GM18870 (cell line): ENCODE data around the gene XXYLT1.

ENCODE experiments used
- ATAC-seq: cut with Tn5 transposase; IDR thresholded peaks from one replicate; pipeline ENCODE4 v1.9.1; 2021; ENCODE audit warnings: moderate library complexity; ENCODE audit not compliant: unreplicated experiment

XXYLT1 gene

DNA sequence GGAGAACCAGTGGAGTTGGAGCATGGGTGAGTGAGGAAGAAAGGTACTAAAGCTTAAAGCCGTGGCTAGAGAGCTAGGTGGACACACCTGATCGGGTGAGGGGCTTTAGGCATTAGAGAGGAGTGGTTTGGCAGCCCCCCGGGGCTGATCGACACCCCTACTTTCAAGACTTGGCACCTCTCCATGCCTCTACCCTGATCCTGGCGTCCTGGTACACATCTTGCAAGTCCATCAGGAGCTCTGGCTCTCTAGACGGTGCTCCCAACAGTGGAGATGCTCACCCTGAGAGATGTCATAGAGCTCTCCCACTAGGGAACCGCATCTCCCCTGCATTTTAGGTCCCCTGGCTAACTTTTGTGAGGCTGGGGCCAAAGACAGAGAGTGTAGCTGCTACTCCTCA is 98.1 kb downstream of the XXYLT1 start:
- no peak for ATAC-seq

DNA sequence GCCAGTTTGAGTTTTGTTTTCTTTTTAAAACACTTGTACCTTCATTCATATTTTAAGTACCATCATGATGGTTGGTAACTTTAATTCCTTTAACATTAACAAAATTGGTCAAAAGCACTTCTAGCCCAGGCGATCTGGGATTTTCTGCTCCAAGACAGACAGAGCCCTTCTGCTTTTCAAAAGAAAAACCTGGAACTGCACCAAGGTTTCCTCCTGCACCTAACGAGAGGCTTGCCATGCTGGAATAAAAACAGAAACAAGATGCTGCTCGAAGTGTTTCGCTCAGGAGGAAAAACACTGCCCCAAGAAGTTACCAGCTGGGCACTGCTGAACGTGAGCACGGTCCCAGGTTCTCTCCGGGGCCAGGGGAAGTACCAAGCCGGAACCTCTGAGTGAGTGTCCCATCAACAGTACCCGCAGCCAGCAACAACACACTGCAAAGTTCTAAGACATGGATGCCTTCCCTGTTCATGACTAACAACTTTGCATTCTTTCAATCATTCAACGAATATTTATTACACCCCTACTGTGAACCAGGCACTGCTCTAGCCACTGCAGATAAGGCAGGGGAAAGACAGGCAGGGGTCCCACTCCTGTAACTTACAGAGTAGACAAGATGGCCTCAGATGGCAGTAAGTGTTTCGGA is 98.8 kb downstream of the XXYLT1 start:
- no peak for ATAC-seq

- ATAC-seq, result no peak
Measured at GRCh38 chr3:195171093-195171873, 99.7 kb downstream of the XXYLT1 start.

DNA sequence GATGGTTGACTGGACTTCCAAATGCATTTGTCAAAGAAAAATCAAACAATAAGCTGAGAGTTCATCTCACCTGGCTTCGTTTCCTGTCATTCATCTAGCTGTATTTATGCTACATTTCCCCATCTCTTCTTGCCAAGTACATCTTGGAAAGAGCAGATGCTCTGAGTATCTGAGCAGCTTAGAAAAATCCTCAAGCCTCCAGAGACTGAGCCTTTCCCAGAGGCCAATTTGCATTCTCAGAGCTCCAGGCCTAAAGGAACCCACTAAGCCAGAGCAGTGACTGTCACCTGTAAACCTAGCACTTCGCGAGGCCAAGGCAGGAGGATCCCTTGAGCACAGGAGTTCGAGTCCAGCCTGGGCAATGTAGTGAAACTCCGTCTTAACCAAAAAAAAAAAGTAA is 100.5 kb downstream of the XXYLT1 start:
- ATAC-seq, result no peak

DNA sequence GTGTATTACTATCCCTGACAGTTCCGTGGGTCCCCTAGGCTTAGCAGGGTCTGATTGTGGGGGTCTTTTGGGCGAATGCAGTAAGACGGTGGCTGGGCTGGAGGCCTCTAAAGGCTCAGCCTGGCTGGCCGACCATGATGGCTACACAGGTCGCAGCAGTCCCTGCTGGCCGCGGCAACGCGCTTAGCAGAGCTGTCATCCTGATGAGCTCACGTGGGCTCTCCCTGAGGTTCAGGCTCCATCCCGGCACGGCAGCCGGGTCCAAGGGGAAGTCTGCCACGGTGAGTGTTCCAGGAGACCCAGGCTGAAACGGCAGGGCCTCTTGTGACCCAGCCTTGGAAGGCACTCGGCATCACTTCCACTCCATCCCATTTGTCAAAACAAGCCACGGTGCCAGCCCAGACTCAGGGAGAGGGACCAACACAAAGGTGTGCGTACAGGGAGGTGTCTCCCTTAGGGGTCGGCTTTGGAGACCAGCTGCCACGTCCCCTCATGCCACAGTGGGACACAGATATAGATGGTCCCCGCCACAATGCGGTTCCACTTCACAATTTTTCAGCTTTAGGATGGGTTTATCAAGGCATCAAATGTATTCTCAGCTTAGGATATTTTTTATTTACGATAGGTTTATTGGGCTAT is 101.8 kb downstream of the XXYLT1 start:
- ATAC-seq, result no peak

GRCh38 chr3:195168009-195168762 is 102.8 kb downstream of the XXYLT1 start:
- no peak for ATAC-seq

DNA sequence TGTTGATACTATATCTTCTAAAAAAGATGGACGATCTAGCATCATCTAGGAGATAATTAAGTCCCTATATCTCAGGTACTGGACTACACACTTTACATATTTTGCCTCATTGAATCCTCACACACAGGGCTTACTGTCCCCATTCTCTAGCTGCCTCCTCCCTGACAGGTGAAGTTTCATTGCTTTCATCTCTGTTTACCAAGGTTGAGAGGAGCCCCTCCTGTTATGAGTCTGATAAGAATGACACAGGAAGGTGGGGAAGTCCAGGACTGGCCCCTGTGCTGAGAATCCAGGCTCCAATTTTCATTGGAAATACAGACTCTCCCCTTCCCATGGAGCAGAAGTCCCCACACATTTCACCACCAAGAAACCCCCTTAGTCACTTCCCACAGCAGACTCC is 105.2 kb downstream of the XXYLT1 start:
- no peak for ATAC-seq

GRCh38 chr3:195165265-195165609 is 105.7 kb downstream of the XXYLT1 start:
- no peak for ATAC-seq

DNA sequence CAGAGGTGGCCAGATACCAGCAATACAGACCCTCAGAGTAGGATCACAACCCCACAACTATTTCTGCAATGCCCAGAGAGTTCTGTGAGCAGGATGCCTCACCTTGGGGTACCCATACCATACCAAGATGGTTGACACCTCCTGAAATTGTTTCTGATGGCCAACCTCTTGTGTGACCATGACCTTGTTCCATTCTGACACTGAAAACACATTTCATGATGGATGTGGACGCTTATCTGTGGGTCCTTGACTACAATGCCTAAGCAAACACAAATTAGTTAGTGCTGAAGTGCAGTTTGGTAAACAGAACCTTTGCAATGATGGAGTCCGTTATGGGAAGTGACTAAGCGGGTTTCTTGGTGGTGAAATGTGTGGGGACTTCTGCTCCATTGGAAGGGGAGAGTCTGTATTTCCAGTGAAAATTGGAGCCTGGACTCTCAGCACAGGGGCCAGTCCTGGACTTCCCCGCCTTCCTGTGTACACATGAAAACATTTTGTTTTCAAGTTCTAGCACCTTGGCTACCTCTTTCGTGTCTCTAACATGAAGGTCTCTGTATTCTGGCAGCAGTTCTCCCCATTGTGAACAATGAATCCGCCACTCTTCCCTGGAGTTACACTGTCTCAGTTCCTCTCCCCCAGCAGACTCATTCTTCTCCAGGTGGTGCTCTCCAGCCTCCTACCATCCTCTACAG is 106.2 kb downstream of the XXYLT1 start:
- ATAC-seq, result no peak

DNA sequence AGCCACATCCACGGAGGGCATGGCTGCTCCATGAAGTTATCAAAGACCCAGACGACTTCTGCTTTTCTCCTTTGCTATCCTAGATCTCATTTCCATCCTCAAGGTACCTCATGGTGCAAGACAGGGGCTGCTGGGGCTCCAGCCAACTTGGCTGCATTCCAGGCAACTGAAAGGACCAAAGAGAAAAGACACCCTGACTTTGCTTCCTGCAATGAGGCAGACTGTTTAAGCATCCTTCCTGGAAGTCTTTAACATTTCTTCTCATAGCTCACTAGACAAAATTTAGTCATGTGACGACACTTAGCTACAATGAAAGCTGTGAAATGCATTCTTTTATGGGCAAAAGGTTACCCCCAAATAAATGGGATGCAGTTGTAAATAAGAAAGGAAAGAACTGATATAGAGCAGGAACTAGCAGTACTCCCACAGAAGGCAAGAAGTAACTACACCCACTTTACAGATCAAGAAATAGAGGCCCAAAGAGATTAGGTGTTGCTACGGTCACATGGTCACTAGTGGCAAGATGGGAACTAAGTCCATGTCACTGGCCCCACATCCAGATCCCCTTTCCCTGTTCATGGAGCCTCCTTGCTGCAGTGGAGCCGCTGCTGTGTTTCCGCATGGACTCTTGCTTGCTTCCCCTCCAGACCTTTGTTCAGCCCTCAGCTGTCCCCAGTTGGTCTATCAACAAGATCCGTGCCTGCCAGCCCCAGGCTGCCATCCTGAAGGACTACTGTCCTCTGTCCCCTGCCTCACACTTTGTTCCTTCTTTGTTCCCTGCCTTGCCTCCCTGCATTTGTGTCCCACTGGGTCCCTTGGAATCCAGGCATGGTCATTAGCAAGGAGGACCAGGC is 107.0 kb downstream of the XXYLT1 start:
- ATAC-seq, result no peak

DNA sequence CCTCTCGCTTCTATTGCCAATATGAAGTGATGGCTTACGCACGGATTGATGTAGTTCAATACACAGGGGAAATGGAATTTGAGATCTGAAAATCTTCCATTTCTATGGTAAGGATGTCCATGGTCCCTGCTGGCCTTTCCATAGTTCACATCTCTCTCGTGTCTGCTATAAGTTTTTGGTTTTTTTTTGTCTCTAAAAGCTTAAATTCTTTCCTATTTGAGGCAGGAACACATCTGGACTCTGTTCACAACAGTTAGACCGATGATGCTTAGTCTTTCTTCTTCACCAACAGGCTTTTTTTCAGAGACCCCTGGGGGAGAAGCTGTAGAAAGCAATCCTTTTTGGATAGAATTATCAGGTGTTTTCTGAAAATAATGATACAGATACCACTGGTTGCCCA is 108.1 kb downstream of the XXYLT1 start:
- no peak for ATAC-seq

DNA sequence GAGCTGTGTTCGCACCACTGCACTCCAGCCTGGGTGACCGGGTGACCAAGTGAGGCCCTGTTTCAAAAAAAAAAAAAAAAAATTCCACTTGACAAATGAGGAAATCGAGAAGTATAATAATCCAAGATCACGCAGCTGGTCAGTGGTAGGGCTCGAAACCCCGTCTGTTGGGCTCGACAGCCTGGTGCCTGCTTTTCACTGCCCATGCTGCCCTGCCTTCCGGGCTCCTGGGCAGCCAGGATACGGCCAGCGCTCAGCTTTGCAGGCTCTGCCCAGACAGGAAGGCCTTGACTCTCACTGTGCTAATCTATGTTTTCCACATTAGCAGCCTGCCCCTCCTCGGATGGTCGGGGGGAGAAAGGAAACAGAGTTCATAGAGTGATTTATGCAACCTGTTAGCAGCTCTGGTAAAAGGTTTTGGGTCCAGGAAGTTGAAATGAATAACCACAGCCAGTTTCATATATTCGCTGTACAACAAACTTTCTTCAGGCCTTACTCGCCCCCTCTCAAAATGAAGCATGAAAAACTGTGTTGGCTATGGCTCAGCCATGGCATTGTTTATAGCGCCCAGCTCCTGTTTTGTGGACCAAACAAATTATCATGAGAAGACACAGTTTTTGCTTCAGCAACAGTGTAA is 108.8 kb downstream of the XXYLT1 start:
- ATAC-seq, result peak; percentile 43

DNA sequence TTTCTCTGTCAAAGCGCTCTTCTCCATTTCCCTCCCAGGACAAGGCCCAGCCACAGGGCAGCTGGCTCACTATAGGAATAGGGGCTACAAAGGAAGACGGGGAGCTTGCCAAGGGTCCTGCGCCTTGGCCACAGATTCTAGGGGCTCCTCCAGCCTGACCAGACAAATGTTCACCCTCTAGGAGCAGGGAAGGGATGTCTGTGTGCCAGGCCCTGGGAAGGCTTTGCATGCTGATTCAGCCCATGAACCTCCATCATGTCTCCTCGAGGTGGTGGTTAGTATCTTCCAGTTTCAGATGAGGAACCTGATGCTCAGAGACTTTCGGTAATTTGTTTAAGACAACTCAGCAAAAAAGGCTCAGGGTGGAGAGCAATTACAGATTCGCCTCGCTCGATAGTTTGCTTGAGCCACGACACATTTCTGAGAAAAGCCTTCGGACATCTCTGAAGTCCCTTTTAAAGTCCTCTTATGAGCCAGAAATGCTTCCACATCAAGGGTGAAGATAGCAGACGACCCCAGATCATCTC is 110.0 kb downstream of the XXYLT1 start:
- ATAC-seq, result no peak

DNA sequence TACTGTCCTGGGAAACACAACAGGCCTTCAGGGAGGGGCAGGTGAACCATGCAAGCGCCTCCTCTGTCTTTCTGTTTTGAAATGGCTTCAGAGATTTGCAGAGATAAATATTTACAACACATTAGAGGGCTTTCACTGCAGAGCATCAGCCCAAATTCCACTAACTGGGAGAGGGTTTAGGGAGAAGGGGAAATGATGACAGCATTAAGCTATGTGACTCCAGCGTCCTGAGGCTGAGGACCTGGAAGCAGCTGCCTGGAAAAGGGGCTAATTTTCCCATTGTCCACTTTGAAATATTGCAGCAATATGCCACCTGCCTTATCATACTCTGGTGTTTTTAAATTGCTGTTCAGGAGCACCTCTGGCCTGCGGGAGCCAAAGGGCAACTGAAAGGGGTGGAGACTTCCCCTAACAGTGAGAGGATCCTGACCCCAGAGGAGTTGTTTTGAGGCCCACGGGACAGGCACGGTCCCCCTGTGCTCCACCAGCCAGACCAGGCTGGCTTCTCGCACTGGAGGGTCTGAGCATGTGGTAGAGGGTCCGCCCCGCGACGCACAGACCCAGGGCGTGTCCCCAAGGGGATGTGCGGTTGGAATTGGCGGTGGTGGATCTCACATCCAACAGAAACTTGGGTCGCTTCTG is 110.6 kb downstream of the XXYLT1 start:
- ATAC-seq, result no peak

DNA sequence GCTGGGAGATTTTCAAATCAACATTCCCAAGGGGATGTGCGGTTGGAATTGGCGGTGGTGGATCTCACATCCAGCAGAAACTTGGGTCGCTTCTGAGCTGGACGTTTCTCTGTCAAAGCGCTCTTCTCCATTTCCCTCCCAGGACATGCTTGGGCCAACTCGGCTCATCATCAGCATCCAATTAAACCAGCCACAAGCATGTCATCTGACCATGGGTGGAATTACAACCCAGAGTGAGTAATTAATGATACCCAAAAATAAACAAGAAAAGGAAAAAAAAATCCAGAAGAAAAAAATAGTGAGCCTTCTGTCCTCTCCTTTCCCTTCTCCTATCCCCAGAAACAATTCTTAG is 111.2 kb downstream of the XXYLT1 start:
- no peak for ATAC-seq

- ATAC-seq, result no peak
Measured at GRCh38 chr3:195159117-195159813, 111.7 kb downstream of the XXYLT1 start.

- no peak for ATAC-seq
Measured at GRCh38 chr3:195156286-195156890, 114.6 kb downstream of the XXYLT1 start.
